ENCODE results near the gene CFAP157. TPM values are rescaled to one million over a fixed set of nuclear protein-coding genes. Genes with fewer than 3 reads are reported as not detected.

Gene CFAP157
- total and polyA plus RNA-seq, 2 of the 13 experiments (the other 11 are each of a cell fraction or from before 2014, with no cell fraction given) = 0.07 TPM; not detected in 1

GRCh38 chr9:127729522-127730256 is 22.9 kb downstream of the CFAP157 start (continued):
- no peak for TF ChIP-seq ZHX2 (IDR thresholded peaks at IDR 0.05; ENCODE audit: low read depth)
- TF ChIP-seq ZHX2 (CRISPR knock-in tag; IDR thresholded peaks at IDR 0.05; ENCODE audit: borderline replicate concordance) = no peak
- no peak for TF ChIP-seq ZNF142 (CRISPR knock-in tag; IDR thresholded peaks at IDR 0.05)
- TF ChIP-seq SIN3B (IDR thresholded peaks at IDR 0.05; ENCODE audit: low read length) = no peak
- peak; percentile 58 for TF ChIP-seq SAP130 (CRISPR knock-in tag; IDR thresholded peaks at IDR 0.05; ENCODE audit: low read depth)
- TF ChIP-seq ETV6 (CRISPR knock-in tag; conservative IDR thresholded peaks at IDR 0.05) = no peak
- no peak for TF ChIP-seq DBP (CRISPR knock-in tag; IDR thresholded peaks at IDR 0.05; ENCODE audit: not compliant biosample characterization)
- no peak for TF ChIP-seq ZNF451 (CRISPR knock-in tag; IDR thresholded peaks at IDR 0.05)
- TF ChIP-seq SP5 (CRISPR knock-in tag; IDR thresholded peaks at IDR 0.05; ENCODE audit: borderline replicate concordance, low read depth) = no peak
- TF ChIP-seq ZBTB1 (CRISPR knock-in tag; IDR thresholded peaks at IDR 0.05; ENCODE audit: borderline replicate concordance) = no peak
- 0 out of 2 replicates have a peak, but pooled peaks have one; percentile 51 for TF ChIP-seq IKZF5 (CRISPR knock-in tag; IDR thresholded peaks at IDR 0.05)
- no peak for TF ChIP-seq NFKB2 (CRISPR knock-in tag; IDR thresholded peaks at IDR 0.05; ENCODE audit: borderline replicate concordance)
- TF ChIP-seq ZKSCAN1 (IDR thresholded peaks at IDR 0.05; ENCODE audit: low read length) = no peak
- TF ChIP-seq ZNF674 (CRISPR knock-in tag; IDR thresholded peaks at IDR 0.05; ENCODE audit: low read depth) = no peak
- TF ChIP-seq ZBTB38 (CRISPR knock-in tag; IDR thresholded peaks at IDR 0.05) = no peak
- no peak for TF ChIP-seq SKI (IDR thresholded peaks at IDR 0.05; ENCODE audit: partially characterized antibody)
- TF ChIP-seq DNMT3B (CRISPR knock-in tag; conservative IDR thresholded peaks at IDR 0.05) = no peak
